Measurements from ENCODE around the gene SPTBN4.

Gene SPTBN4

GRCh38 chr19:40625406-40626120, 158.8 kb downstream of the SPTBN4 start:
- no peak for DNase-seq
